Endothelial cell (in vitro differentiated cells): Measurements from ENCODE around the gene C15orf62. TPM values are rescaled to one million over a fixed set of nuclear protein-coding genes. Genes with fewer than 3 reads are reported as not detected.

Source experiments
- DNase-seq: peaks from one replicate; pipeline ENCODE4 v3.0.0; 2021; ENCODE audit warnings: low spot score
- H3K27ac Mint-ChIP-seq: one replicate; pipeline ENCODE4 v1.8.0; 2021; ENCODE audit warnings: mixed read lengths, inconsistent platforms; ENCODE audit not compliant: unreplicated experiment
- H3K27me3 Mint-ChIP-seq: one replicate; pipeline ENCODE4 v1.8.0; 2021; ENCODE audit warnings: mild to moderate bottlenecking, moderate library complexity, mixed read lengths, inconsistent platforms; ENCODE audit not compliant: unreplicated experiment
- H3K36me3 Mint-ChIP-seq: one replicate; pipeline ENCODE4 v1.8.0; 2021; ENCODE audit warnings: mild to moderate bottlenecking, low read depth, mixed read lengths, inconsistent platforms; ENCODE audit not compliant: unreplicated experiment
- H3K4me1 Mint-ChIP-seq: one replicate; pipeline ENCODE4 v1.8.0; 2021; ENCODE audit warnings: mild to moderate bottlenecking, mixed read lengths, inconsistent platforms; ENCODE audit not compliant: unreplicated experiment
- H3K4me3 Mint-ChIP-seq: one replicate; pipeline ENCODE4 v1.8.0; 2021; ENCODE audit warnings: mild to moderate bottlenecking, mixed read lengths, inconsistent platforms; ENCODE audit not compliant: unreplicated experiment
- H3K9me3 Mint-ChIP-seq: one replicate; pipeline ENCODE4 v1.8.0; 2021; ENCODE audit warnings: mixed read lengths, inconsistent platforms; ENCODE audit not compliant: unreplicated experiment
- CTCF ChIP-seq: fragments of 200-600 bp; sonication (generic); IDR thresholded peaks from one replicate; pipeline ENCODE4 v1.5.0; 2021; ENCODE audit warnings: antibody characterized with exemption; ENCODE audit not compliant: unreplicated experiment
- total RNA-seq: library from RNA; stranded (reverse); fragmentation: NEBNext Ultra II Directional; extraction: Animal tissue kit (Norgen Biotek cat#: 25700); gene quantifications from one replicate; pipeline ENCODE4 v1.2.1, GENCODE V29; 2021; ENCODE audit not compliant: unreplicated experiment

The C15orf62 gene
- total RNA-seq, 1 donor from 2014 or later: not detected

DNA sequence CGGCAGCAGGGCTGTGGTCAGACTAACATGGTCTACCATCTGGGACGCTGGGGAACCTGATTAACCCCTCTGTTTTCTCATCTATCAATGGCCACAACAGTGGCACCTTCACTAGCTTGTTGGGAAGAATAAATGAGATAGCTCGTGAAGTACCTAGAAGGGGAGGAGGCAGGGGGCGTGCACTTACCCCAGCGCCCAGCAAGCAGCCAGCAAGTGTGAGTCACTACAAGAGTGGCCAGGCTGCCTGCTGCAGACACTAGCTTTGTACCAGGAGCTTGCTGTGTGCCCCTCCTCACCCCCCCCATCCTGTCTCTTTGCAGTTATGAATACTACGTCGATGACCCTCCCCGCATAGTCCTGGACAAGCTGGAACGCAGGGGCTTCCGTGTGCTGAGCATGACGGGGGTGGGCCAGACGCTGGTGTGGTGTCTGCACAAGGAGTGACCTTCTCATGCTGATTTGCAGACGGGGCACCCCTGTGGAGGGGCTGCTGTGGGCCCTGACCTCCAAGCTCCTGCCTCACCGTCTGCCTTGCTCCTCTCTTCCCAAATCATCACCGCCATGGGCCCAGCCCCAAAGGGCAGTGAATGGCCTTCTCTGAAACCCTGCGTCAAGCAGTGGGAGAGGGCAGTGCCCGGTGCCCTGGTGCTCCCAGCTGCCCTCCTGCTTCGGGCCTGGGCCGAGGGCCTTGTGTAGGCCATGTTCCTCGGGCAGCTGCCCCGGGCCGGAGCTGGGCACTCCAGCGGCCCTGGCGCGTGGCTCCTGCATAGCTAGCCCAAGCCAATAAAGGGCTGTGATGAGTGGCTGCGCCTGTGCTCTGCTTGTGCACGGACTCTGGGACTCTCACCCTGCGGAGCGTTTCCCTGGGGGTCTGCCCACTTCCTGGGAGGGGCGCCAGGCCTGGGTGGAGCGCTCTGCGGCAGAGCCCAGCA is 2.6 kb upstream of the C15orf62 start:
- H3K9me3 Mint-ChIP-seq: no peaks in the 10 kb centered on the region
- no peak for TF ChIP-seq CTCF
- H3K4me3 Mint-ChIP-seq: no peak overlapping the region
- H3K27ac Mint-ChIP-seq: no peak overlapping the region
- H3K36me3 Mint-ChIP-seq: peaks cover 9% of the 10 kb centered on the region
- no peak for DNase-seq
- H3K27me3 Mint-ChIP-seq: peaks cover 18% of the 10 kb centered on the region
- peaks cover 13% of the 10 kb centered on the region for H3K4me1 Mint-ChIP-seq

DNA sequence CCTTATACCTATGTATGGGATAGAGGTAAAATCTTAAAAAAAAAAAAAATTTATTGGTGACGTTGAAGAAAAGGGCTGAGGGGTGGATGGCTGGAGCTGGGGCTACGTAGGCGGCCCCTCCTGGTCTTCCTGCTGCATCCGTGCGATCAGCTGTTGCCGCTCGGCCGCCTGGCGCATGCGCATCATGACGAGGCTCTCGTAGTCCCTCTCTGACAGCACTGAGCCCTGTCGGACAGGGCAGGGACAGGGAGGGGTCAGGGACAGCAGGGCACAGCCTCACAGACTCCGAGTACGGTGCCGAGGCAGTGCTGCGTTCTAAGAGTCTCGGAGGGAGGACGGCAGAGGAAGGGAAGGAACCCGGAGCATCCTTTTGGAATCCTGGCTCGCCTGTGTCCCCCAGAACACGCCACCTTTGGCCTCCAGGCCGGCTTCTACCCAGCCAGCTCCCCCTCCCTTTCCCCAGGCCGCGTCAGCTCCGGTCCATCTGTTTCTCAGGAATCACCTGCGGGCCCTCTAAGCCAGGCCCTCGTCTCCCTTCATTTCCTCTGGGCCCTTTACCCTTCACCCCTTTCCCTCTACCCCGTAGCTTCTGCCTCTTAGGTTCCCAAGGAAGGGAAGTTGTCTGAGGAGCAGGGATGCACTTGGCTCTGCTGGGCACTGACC is 1.8 kb upstream of the C15orf62 start:
- Mint-ChIP-seq H3K27me3 (peaks cover 15% of the 10 kb centered on the region), H3K4me1 (peaks cover 8% of the 10 kb centered on the region), H3K27ac (no peak overlapping the region)

DNA sequence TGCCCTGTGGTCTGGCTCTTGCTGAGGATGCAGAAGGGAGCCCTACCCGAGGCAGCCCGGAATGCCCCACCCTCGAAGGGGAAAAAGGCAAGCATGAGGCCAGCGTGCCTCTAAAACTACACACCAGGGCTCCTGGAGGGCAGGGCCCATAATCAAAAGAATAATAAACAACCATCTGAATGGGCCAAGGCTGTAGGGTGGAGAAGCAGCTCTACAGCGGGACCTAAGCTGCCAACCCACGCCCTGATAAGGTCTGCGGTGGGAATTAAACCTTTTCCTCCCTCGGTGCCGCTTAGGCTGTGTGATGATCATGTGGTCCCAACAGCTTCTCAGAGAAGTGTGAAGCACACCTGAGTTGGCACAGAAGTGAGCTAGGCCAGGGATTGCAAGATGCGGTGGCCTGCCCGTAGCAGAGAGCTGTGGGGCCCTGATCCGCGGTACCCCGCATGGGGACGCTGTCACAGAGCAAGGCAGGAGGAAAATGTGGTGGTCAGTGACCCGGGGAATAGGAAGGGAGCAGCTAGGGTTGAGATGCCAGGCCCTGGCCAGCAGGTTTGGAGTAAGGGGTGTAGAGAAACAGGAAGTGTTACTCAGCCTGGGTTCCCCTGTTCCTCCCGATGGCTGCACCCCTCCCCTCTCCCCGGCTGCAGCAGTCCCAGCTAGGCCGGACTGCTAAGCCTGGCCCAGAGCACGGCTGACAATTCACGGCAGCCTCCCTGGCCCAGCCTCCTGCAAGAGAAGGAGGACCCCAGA is 1.1 kb upstream of the C15orf62 start:
- Mint-ChIP-seq H3K27me3 (peaks cover 14% of the 10 kb centered on the region), H3K27ac (no peak overlapping the region), H3K9me3 (no peaks in the 10 kb centered on the region), H3K4me1 (peaks cover 6% of the 10 kb centered on the region), H3K4me3 (no peak overlapping the region), H3K36me3 (peaks cover 9% of the 10 kb centered on the region)
- no peak for DNase-seq
- no peak for TF ChIP-seq CTCF

More for the DNA sequence above, 1.8 kb upstream of the C15orf62 start:
- DNase-seq: no peak
- no peaks in the 10 kb centered on the region for H3K9me3 Mint-ChIP-seq
- H3K36me3 Mint-ChIP-seq: peaks cover 11% of the 10 kb centered on the region
- H3K4me3 Mint-ChIP-seq: no peak overlapping the region
- TF ChIP-seq CTCF: no peak

DNA sequence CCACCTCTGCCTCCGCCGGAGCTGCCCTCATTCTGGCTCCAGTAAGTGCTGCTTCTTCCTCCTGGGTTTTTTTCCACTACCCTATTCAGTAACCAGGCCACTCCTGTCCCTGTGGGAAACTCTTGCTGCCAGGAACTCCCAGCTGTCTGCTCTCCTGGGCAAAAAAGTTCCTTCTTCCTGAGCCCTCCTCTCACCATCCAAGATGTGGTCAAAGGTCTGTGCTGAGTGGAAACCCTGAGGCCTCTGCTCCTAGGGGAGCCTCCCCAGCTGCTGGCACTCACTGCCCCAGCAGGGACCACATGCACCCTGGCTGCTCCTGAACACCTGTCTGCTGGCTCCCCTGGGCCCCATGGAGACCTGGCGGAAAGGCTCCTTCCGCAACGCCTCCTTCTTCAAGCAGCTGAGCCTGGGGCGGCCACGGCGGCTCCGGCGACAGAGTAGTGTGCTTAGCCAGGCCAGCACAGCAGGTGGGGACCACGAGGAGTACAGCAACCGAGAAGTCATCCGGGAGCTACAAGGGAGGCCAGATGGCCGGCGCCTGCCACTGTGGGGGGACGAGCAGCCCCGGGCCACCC is 454 bp downstream of the C15orf62 start:
- Mint-ChIP-seq H3K4me1 (peaks cover 1% of the 10 kb centered on the region), H3K27me3 (peaks cover 12% of the 10 kb centered on the region), H3K4me3 (peak overlapping the region; percentile 51), H3K36me3 (peaks cover 19% of the 10 kb centered on the region), H3K9me3 (no peaks in the 10 kb centered on the region), H3K27ac (no peak overlapping the region)
- TF ChIP-seq CTCF: no peak
- DNase-seq: no peak
